ENCODE results near the gene HGS. TPM values are rescaled to one million over a fixed set of nuclear protein-coding genes. Genes with fewer than 3 reads are reported as not detected.
A peak's percentile ranks its signal among the peaks of the same experiment; 100 is the strongest.

Gene HGS
- total RNA-seq, 2 donors from 2014 or later = 93.8 to 108 TPM

DNA sequence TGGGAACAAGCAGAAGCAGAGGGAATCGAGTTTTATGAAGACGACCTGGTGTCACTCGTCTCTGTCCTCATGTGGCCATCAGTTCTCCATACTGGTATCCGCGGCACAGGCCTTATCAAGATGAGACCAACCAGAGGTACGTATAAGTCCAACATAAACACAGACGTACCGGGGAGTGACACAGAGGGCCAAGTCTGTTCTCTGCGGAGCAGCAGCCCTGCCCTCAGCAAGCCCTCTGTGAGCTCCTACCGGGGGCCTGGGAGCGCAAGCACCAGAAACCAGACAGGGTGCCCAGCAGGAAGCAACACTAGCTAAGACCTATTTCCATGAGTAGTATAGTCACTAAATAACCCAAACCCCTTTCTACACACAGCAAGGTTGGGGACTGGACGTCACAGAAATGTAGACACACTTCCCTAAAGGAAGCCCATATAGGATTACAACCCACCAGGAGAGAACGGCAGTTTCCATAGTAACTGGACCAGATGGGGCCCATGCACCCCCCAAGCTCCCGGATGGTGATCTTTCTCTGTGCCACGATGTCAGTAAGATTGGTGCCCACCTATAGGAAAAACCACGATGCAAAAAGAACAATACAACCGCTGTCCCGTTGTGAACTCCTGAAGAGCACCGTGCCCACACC lies 1.1 kb upstream of the HGS start:
- DNase-seq (ENCODE audit: low spot score) (no peak), ATAC-seq (ENCODE audit: insufficient number of reproducible peaks, low FRiP score, low read depth) (no peak)
- H3K9me3 ChIP-seq = no peaks in the 10 kb centered on the region
- peak overlapping the region; percentile 93 for H3K4me3 ChIP-seq
- H3K27me3 ChIP-seq (replicated peaks; ENCODE audit: insufficient read depth) = no peaks in the 10 kb centered on the region
- TF ChIP-seq CTCF (IDR thresholded peaks at IDR 0.05) = no peak
- peaks cover 19 to 24% of the 10 kb centered on the region in 2 donors for H3K4me1 ChIP-seq (ENCODE audit: control insufficient read depth in 1 of 2, low read depth in 2 of 2)
- peaks cover 21% of the 10 kb centered on the region for H3K36me3 ChIP-seq
- peak overlapping the region in 1 of 2 donors; percentile 84 for H3K27ac ChIP-seq

DNA sequence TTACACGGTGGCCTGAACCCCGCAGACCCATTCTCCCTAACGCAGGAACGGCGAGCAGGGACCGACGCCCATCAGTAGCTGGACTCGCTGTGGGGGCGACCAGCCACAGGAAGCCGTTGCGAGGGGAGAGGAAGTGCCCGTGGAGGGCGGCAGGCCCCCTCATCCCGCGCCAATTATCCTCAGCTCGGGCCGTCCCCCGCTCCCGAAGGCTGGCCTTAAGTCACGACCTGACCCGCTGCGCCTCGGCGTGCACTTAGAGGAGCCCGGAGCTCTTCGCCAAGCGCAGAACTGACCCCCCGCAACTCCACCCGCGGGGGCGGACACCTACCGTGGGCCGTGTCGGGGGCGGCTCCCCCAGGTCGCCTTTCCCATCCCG lies 615 bp upstream of the HGS start:
- ATAC-seq (ENCODE audit: insufficient number of reproducible peaks, low FRiP score, low read depth) = no peak
- H3K36me3 ChIP-seq = peaks cover 26% of the 10 kb centered on the region
- no peak for TF ChIP-seq CTCF (IDR thresholded peaks at IDR 0.05)

DNA sequence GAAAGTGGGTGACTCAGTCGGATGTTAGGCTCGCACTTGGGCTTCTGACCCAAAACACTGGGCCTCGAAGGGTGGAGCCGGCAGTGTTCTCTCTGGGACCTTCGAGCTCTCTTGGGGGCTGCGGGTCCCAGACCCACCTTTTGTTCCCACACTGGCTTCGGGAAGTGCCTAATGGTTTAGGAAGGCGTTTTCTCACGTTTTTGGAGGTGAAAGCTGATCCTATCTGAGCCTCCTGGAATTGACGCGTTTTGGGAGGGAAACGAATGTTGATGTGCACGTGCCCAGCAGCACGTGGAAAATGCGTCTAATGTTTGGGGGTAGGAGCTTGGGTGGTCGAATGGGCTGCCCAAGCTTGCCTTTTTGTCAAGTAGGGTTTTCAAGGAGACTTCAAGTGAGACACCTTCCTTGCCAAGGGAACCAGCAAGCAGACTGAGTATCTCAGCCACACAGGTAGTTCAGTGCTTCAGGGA lies 666 bp downstream of the HGS start:
- no peak for TF ChIP-seq CTCF (IDR thresholded peaks at IDR 0.05)
- peaks cover 38% of the 10 kb centered on the region for H3K36me3 ChIP-seq
- no peaks in the 10 kb centered on the region for H3K27me3 ChIP-seq (replicated peaks; ENCODE audit: insufficient read depth)
- peaks cover 19 to 24% of the 10 kb centered on the region in 2 donors for H3K4me1 ChIP-seq (ENCODE audit: control insufficient read depth in 1 of 2, low read depth in 2 of 2)
- DNase-seq (ENCODE audit: low spot score) (no peak), ATAC-seq (ENCODE audit: insufficient number of reproducible peaks, low FRiP score, low read depth) (peak; percentile 20)
- no peaks in the 10 kb centered on the region for H3K9me3 ChIP-seq
- H3K4me3 ChIP-seq = peak overlapping the region; percentile 93
- H3K27ac ChIP-seq = peak overlapping the region; percentile 73 to 84

More for the DNA sequence above, 615 bp upstream of the HGS start:
- no peaks in the 10 kb centered on the region for H3K9me3 ChIP-seq
- peaks cover 19 to 24% of the 10 kb centered on the region in 2 donors for H3K4me1 ChIP-seq (ENCODE audit: control insufficient read depth in 1 of 2, low read depth in 2 of 2)
- H3K4me3 ChIP-seq = peak overlapping the region; percentile 93
- no peak for DNase-seq (ENCODE audit: low spot score)
- peak overlapping the region; percentile 69 to 84 for H3K27ac ChIP-seq
- no peaks in the 10 kb centered on the region for H3K27me3 ChIP-seq (replicated peaks; ENCODE audit: insufficient read depth)

DNA sequence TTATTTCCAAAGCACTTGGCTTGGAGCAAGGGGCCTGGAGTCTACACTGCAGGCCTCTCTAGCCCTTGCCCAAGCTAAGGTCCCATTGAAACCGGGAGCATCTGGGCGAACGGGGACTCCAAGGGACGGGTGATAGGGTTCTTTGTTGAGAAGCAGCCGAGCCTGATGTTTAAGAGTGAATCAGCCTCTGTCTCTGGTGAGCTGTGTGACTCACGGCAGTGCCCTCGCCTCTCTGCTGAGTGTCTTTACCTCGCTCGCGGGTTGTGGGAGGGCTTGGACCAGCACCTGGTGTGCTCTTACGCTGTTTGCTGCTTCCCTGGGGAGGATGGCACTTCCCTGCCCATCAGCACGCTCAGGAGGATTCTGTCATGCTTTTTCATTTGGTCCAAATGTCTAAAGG lies 1.3 kb downstream of the HGS start:
- Histone ChIP-seq H3K36me3 (peaks cover 44% of the 10 kb centered on the region), H3K4me1 (ENCODE audit: control insufficient read depth in 1 of 2, low read depth in 2 of 2) (peaks cover 19 to 24% of the 10 kb centered on the region in 2 donors), H3K9me3 (no peaks in the 10 kb centered on the region), H3K27ac (peak overlapping the region; percentile 73 to 84), H3K4me3 (peak overlapping the region; percentile 93), H3K27me3 (replicated peaks; ENCODE audit: insufficient read depth) (no peaks in the 10 kb centered on the region)
- no peak for DNase-seq (ENCODE audit: low spot score)
- no peak for ATAC-seq (ENCODE audit: insufficient number of reproducible peaks, low FRiP score, low read depth)
- TF ChIP-seq CTCF (IDR thresholded peaks at IDR 0.05) = no peak

DNA sequence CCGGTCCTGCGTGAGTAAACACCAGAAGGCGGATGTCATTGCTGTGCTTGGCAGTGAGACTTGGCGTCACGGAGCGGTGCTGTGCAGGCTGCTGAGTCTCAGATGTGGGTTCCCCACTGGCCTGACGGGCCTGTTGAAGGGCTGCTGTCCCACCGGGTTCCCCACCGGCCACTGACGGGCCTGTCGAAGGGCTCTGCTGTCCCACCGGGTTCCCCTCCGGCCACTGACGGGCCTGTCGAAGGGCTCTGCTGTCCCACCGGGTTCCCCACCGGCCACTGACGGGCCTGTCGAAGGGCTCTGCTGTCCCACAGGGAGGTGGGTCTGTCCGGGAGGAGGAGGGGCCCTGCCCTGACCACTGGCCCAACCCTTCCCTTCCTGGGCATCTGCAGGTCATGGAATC lies 2.8 kb downstream of the HGS start:
- ATAC-seq (ENCODE audit: insufficient number of reproducible peaks, low FRiP score, low read depth) (no peak), DNase-seq (ENCODE audit: low spot score) (no peak)
- no peak for TF ChIP-seq CTCF (IDR thresholded peaks at IDR 0.05)
- no peaks in the 10 kb centered on the region for H3K27me3 ChIP-seq (replicated peaks; ENCODE audit: insufficient read depth)
- no peak overlapping the region for H3K27ac ChIP-seq
- peaks cover 54% of the 10 kb centered on the region for H3K36me3 ChIP-seq
- H3K9me3 ChIP-seq = no peaks in the 10 kb centered on the region
- H3K4me1 ChIP-seq (ENCODE audit: control insufficient read depth in 1 of 2, low read depth in 2 of 2) = peaks cover 19 to 24% of the 10 kb centered on the region in 2 donors
- H3K4me3 ChIP-seq = no peak overlapping the region
